ENCODE measurements around the gene HOXA13. TPM values are rescaled to one million over a fixed set of nuclear protein-coding genes. Genes with fewer than 3 reads are reported as not detected.

Gene HOXA13
- total RNA-seq, 2 experiments from 2014 or later = not detected

GRCh38 chr7:27184337-27185012, 15.4 kb downstream of the HOXA13 start:
- CTCF ChIA-PET = interaction anchor here (0.5 to 1.8 kb wide), 8 partner anchors 11 to 896 kb away, joined by 3 to 11 read pairs (median 3); no protein-coding TSS in a partner anchor
- peak overlapping the region; percentile 6 for H3K27ac Mint-ChIP-seq
- H3K4me3 Mint-ChIP-seq = peak overlapping the region; percentile 69
- intact Hi-C loops (cut with DNase I, micrococcal nuclease) = loop anchor here (1.0 to 5.0 kb wide), 3 partner anchors 16 to 32 kb away; partner anchors contain the start of gene HOXA3 (in 2 of the 2)
- H3K27me3 Mint-ChIP-seq = peaks cover 67% of the 10 kb centered on the region
- peaks cover 41% of the 10 kb centered on the region for H3K4me1 Mint-ChIP-seq
- H3K9me3 Mint-ChIP-seq (ENCODE audit: low read depth) = no peaks in the 10 kb centered on the region
- no peak for DNase-seq
- H3K36me3 Mint-ChIP-seq (ENCODE audit: low read depth) = no peaks in the 10 kb centered on the region
- POLR2A ChIA-PET = interaction anchor here (0.7 kb wide), 1 partner anchor 8 kb away, joined by 5 read pairs; no protein-coding TSS in a partner anchor
- peak; percentile 33 for ATAC-seq

- H3K36me3 Mint-ChIP-seq (ENCODE audit: low read depth) = no peaks in the 10 kb centered on the region
- H3K27ac Mint-ChIP-seq = no peak overlapping the region
- ChIA-PET POLR2A (no interaction called here), CTCF (interaction anchor here (0.5 to 1.8 kb wide), 5 partner anchors 12 to 1806 kb away, joined by 3 to 11 read pairs (median 3); no protein-coding TSS in a partner anchor)
- DNase-seq = no peak
- peak overlapping the region; percentile 69 for H3K4me3 Mint-ChIP-seq
- intact Hi-C loops (cut with DNase I, micrococcal nuclease) = loop anchor here (1.0 to 2.0 kb wide), 2 partner anchors 15 to 18 kb away; no protein-coding TSS in a partner anchor
- H3K9me3 Mint-ChIP-seq (ENCODE audit: low read depth) = no peaks in the 10 kb centered on the region
- no peak for ATAC-seq
- peaks cover 40% of the 10 kb centered on the region for H3K4me1 Mint-ChIP-seq
- H3K27me3 Mint-ChIP-seq = peaks cover 71% of the 10 kb centered on the region
Measured at GRCh38 chr7:27183682-27184336, 16.1 kb downstream of the HOXA13 start.

- CTCF ChIA-PET = interaction anchor here (0.5 to 1.8 kb wide), 5 partner anchors 13 to 1807 kb away, joined by 3 to 11 read pairs (median 3); partner anchors contain the start of gene HOXA7
- no peak for DNase-seq
- ATAC-seq = no peak
- POLR2A ChIA-PET = no interaction called here
- Mint-ChIP-seq H3K4me3 (no peak overlapping the region), H3K4me1 (peaks cover 33% of the 10 kb centered on the region), H3K27me3 (peaks cover 66% of the 10 kb centered on the region), H3K27ac (no peak overlapping the region), H3K36me3 (ENCODE audit: low read depth) (no peaks in the 10 kb centered on the region), H3K9me3 (ENCODE audit: low read depth) (no peaks in the 10 kb centered on the region)
- intact Hi-C loops (cut with DNase I, micrococcal nuclease) = no loop called here
Measured at GRCh38 chr7:27182861-27183681, 16.8 kb downstream of the HOXA13 start.

GRCh38 chr7:27182285-27182841, 17.5 kb downstream of the HOXA13 start:
- H3K27me3 Mint-ChIP-seq = peaks cover 65% of the 10 kb centered on the region
- H3K4me3 Mint-ChIP-seq = no peak overlapping the region
- DNase-seq (no peak), ATAC-seq (no peak)
- intact Hi-C loops (cut with DNase I, micrococcal nuclease) = no loop called here
- H3K4me1 Mint-ChIP-seq = peaks cover 27% of the 10 kb centered on the region
- ChIA-PET CTCF (interaction anchor here (0.7 to 1.2 kb wide), 5 partner anchors 14 to 1290 kb away, joined by 3 to 4 read pairs (median 3); partner anchors contain the start of gene HOXA7), POLR2A (no interaction called here)
- no peaks in the 10 kb centered on the region for H3K9me3 Mint-ChIP-seq (ENCODE audit: low read depth)
- H3K36me3 Mint-ChIP-seq (ENCODE audit: low read depth) = no peaks in the 10 kb centered on the region
- H3K27ac Mint-ChIP-seq = no peak overlapping the region

- H3K27me3 Mint-ChIP-seq = peaks cover 60% of the 10 kb centered on the region
- no peaks in the 10 kb centered on the region for H3K9me3 Mint-ChIP-seq (ENCODE audit: low read depth)
- DNase-seq (no peak), ATAC-seq (no peak)
- H3K4me1 Mint-ChIP-seq = peaks cover 25% of the 10 kb centered on the region
- CTCF ChIA-PET = interaction anchor here (0.7 to 1.2 kb wide), 5 partner anchors 14 to 1289 kb away, joined by 3 to 4 read pairs (median 3); partner anchors contain the start of gene HOXA7
- intact Hi-C loops (cut with DNase I, micrococcal nuclease) = no loop called here
- POLR2A ChIA-PET = no interaction called here
- H3K36me3 Mint-ChIP-seq (ENCODE audit: low read depth) = no peaks in the 10 kb centered on the region
- no peak overlapping the region for H3K27ac Mint-ChIP-seq
- no peak overlapping the region for H3K4me3 Mint-ChIP-seq
Measured at GRCh38 chr7:27181795-27182275, 18.1 kb downstream of the HOXA13 start.

- ChIA-PET POLR2A (no interaction called here), CTCF (interaction anchor here (0.6 to 2.3 kb wide), 23 partner anchors 9 to 1288 kb away, joined by 3 to 12 read pairs (median 4); partner anchors contain the start of gene EVX1)
- Mint-ChIP-seq H3K36me3 (ENCODE audit: low read depth) (no peaks in the 10 kb centered on the region), H3K4me1 (peaks cover 20% of the 10 kb centered on the region), H3K27me3 (peaks cover 54% of the 10 kb centered on the region), H3K4me3 (no peak overlapping the region), H3K27ac (no peak overlapping the region), H3K9me3 (ENCODE audit: low read depth) (no peaks in the 10 kb centered on the region)
- intact Hi-C loops (cut with DNase I, micrococcal nuclease) = no loop called here
- DNase-seq (no peak), ATAC-seq (no peak)
Measured at GRCh38 chr7:27180431-27181420, 19.2 kb downstream of the HOXA13 start.

DNA sequence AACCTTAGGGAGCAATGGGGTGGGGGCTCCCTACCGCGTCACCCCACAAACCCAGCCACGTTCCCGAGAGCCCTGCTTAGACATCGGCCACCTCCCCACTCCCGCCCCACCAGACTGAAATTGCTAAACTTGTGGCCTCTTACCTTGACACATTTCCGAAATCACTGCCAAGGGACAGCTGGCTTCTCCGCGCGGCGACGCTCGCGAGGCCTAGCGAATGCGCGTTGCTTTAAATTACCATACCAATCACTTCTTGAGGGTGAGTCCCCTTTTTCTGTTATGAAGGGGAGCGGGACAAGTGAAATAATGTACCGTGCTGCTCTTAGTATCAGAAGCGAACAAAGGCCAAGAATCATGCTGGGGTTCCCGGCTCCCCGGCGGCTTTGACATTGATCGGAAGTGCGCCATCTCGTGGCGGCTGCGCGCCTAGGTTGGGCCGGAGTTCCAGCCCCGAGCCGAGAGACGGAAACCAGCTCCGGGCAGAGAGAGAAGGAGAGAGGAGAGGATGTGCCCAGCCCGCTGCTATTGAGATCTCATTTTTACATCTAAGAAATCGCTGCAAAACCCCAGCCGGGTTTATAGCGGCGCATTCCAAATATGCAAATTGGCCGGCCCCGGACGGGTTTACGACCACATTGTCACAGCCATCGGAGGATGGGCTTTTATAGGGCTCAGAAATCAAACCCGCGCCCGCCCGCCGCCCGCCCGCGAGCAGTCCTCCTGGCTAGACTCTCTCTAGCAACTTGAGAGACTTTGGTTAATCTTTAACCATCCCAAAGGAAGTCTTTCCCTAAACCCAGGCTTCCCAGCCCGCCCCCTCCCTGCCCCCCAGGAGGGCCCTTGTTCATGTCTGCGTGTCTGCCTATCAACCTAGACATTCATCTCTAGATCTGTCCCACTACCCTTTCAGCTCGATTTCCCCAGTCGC, 20.1 kb downstream of the HOXA13 start:
- H3K9me3 Mint-ChIP-seq (ENCODE audit: low read depth) = no peaks in the 10 kb centered on the region
- H3K27me3 Mint-ChIP-seq = peaks cover 51% of the 10 kb centered on the region
- DNase-seq (peak; percentile 81), ATAC-seq (peak; percentile 88)
- intact Hi-C loops (cut with DNase I, micrococcal nuclease) = no loop called here
- ChIA-PET CTCF (interaction anchor here (0.6 to 2.3 kb wide), 36 partner anchors 9 to 1383 kb away, joined by 3 to 12 read pairs (median 4); partner anchors contain the start of gene EVX1), POLR2A (no interaction called here)
- H3K36me3 Mint-ChIP-seq (ENCODE audit: low read depth) = no peaks in the 10 kb centered on the region
- H3K27ac Mint-ChIP-seq = no peak overlapping the region
- H3K4me1 Mint-ChIP-seq = peaks cover 10% of the 10 kb centered on the region
- H3K4me3 Mint-ChIP-seq = no peak overlapping the region

- no peak overlapping the region for H3K4me3 Mint-ChIP-seq
- ATAC-seq (no peak), DNase-seq (no peak)
- peaks cover 51% of the 10 kb centered on the region for H3K27me3 Mint-ChIP-seq
- CTCF ChIA-PET = interaction anchor here (0.6 to 2.3 kb wide), 26 partner anchors 11 to 1382 kb away, joined by 3 to 12 read pairs (median 4); partner anchors contain the start of gene EVX1
- H3K36me3 Mint-ChIP-seq (ENCODE audit: low read depth) = no peaks in the 10 kb centered on the region
- H3K9me3 Mint-ChIP-seq (ENCODE audit: low read depth) = no peaks in the 10 kb centered on the region
- POLR2A ChIA-PET = no interaction called here
- intact Hi-C loops (cut with DNase I, micrococcal nuclease) = no loop called here
- H3K27ac Mint-ChIP-seq = no peak overlapping the region
- H3K4me1 Mint-ChIP-seq = peaks cover 7% of the 10 kb centered on the region
Measured at GRCh38 chr7:27179030-27179429, 20.9 kb downstream of the HOXA13 start.

DNA sequence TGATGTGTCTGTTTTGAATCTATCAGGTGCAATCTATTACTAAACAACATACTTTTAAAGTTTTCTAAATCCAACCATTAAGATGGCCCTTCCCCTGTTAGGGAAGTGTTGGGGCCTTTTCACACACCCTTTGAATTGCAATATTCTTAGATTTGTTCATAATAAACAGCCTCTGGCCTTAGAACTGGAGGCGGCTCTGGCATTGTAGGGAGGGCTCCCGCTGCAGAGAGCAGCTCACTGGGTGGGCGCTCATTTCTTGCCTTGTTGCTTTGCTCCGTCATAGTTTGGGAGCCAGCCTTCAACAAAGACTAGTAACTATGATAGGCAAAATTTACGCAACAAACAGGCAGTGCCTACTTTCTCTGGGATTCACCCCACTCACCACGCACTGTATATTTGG, 21.5 kb downstream of the HOXA13 start:
- Mint-ChIP-seq H3K9me3 (ENCODE audit: low read depth) (no peaks in the 10 kb centered on the region), H3K4me1 (peaks cover 6% of the 10 kb centered on the region), H3K27ac (no peak overlapping the region), H3K27me3 (peaks cover 51% of the 10 kb centered on the region), H3K36me3 (ENCODE audit: low read depth) (no peaks in the 10 kb centered on the region), H3K4me3 (no peak overlapping the region)
- ATAC-seq (no peak), DNase-seq (no peak)
- POLR2A ChIA-PET = no interaction called here
- CTCF ChIA-PET = interaction anchor here (0.8 to 2.3 kb wide), 9 partner anchors 10 to 536 kb away, joined by 3 to 12 read pairs (median 4); no protein-coding TSS in a partner anchor
- intact Hi-C loops (cut with DNase I, micrococcal nuclease) = no loop called here

Data from activated CD4-positive, alpha-beta T cell treated with anti-CD3 and anti-CD28 coated beads for 36 hours (primary cell).